Endometrial microvascular endothelial cells (primary cell): ENCODE data around the gene TBC1D2. TPM values are rescaled to one million over a fixed set of nuclear protein-coding genes. Genes with fewer than 3 reads are reported as not detected.
"Not testable (repeated sequence)": the region's sequence is repeated elsewhere in the genome, so short reads cannot be mapped to it uniquely, and the experiment has no call there.

Source experiments
- in situ Hi-C: cut with HindIII; loops from 2 replicates; pipeline ENCODE4 v1.10.0; 2017; ENCODE audit warnings: low sequenced_read_pairs, low pct_unique_long_range_greater_than_20kb; ENCODE audit errors: inconsistent ontology term
- total RNA-seq: library from RNA; depleted of rRNA; stranded (reverse); fragments of >200 nt; gene quantifications from one replicate; pipeline ENCODE4 v1.2.3, GENCODE V29; 2015; ENCODE audit errors: inconsistent ontology term

TBC1D2 gene
- total RNA-seq: 18.8 TPM

GRCh38 chr9:98255578-98256296 lies at the start of gene TBC1D2:
Gene TBC1D2 (minus strand): TSS chr9:98255649. CDS start chr9:98255541, 108 bp downstream.
- in situ Hi-C loops: no loop called here

- in situ Hi-C loops: no loop called here
Measured at GRCh38 chr9:98304381-98304780, 48.9 kb upstream of the TBC1D2 start.

GRCh38 chr9:98303633-98304125 lies 48.2 kb upstream of the TBC1D2 start:
- in situ Hi-C loops: no loop called here

GRCh38 chr9:98302938-98303632 lies 47.6 kb upstream of the TBC1D2 start:
- in situ Hi-C loops: no loop called here

GRCh38 chr9:98302150-98302549 lies 46.7 kb upstream of the TBC1D2 start:
- in situ Hi-C loops: no loop called here

- in situ Hi-C loops: no loop called here
Measured at GRCh38 chr9:98300611-98301010, 45.2 kb upstream of the TBC1D2 start.

GRCh38 chr9:98298476-98298875 lies 43.0 kb upstream of the TBC1D2 start:
- in situ Hi-C loops: no loop called here

- in situ Hi-C loops: no loop called here
Measured at GRCh38 chr9:98295824-98296223, 40.4 kb upstream of the TBC1D2 start.

GRCh38 chr9:98291820-98292219 lies 36.4 kb upstream of the TBC1D2 start:
- in situ Hi-C loops: no loop called here

GRCh38 chr9:98290411-98290810 lies 35.0 kb upstream of the TBC1D2 start:
- in situ Hi-C loops: no loop called here

- in situ Hi-C loops: no loop called here
Measured at GRCh38 chr9:98289614-98290201, 34.3 kb upstream of the TBC1D2 start.

GRCh38 chr9:98288881-98289280 lies 33.4 kb upstream of the TBC1D2 start:
- in situ Hi-C loops: no loop called here

- in situ Hi-C loops: no loop called here
Measured at GRCh38 chr9:98287384-98287783, 31.9 kb upstream of the TBC1D2 start.

GRCh38 chr9:98285446-98285845 lies 30.0 kb upstream of the TBC1D2 start:
- in situ Hi-C loops: no loop called here

- in situ Hi-C loops: no loop called here
Measured at GRCh38 chr9:98284754-98285153, 29.3 kb upstream of the TBC1D2 start.

- in situ Hi-C loops: not testable (repeated sequence)
Measured at GRCh38 chr9:98283143-98283542, 27.7 kb upstream of the TBC1D2 start.

- in situ Hi-C loops: no loop called here
Measured at GRCh38 chr9:98281281-98281680, 25.8 kb upstream of the TBC1D2 start.

GRCh38 chr9:98280574-98280973 lies 25.1 kb upstream of the TBC1D2 start:
- in situ Hi-C loops: no loop called here

- in situ Hi-C loops: no loop called here
Measured at GRCh38 chr9:98280162-98280561, 24.7 kb upstream of the TBC1D2 start.

GRCh38 chr9:98276907-98277469 lies 21.5 kb upstream of the TBC1D2 start:
- in situ Hi-C loops: no loop called here
